HepG2 (cell line): ENCODE data around the gene SPATA13.

Experiments used
- EZH2 ChIP-seq: conservative IDR thresholded peaks from 2 replicates; pipeline ENCODE4 v1.6.1; 2012; ENCODE audit warnings: mild to moderate bottlenecking, low read depth, low read length, moderate library complexity
- HDAC2 ChIP-seq: sonication (generic); formaldehyde crosslinking; IDR thresholded peaks from 2 replicates; pipeline ENCODE4 v1.4.0; 2020; ENCODE audit warnings: missing genetic modification reagents
- TF ChIP-seq, protein P1 (sequence below): sonication (generic); formaldehyde crosslinking; IDR thresholded peaks from 2 replicates; pipeline ENCODE4 v1.5.0; 2020; ENCODE audit warnings: mild to moderate bottlenecking, missing genetic modification reagents, moderate library complexity

- TF ChIP-seq HDAC2 (no peak), EZH2 (no peak)
- TF ChIP-seq, protein P1, sequence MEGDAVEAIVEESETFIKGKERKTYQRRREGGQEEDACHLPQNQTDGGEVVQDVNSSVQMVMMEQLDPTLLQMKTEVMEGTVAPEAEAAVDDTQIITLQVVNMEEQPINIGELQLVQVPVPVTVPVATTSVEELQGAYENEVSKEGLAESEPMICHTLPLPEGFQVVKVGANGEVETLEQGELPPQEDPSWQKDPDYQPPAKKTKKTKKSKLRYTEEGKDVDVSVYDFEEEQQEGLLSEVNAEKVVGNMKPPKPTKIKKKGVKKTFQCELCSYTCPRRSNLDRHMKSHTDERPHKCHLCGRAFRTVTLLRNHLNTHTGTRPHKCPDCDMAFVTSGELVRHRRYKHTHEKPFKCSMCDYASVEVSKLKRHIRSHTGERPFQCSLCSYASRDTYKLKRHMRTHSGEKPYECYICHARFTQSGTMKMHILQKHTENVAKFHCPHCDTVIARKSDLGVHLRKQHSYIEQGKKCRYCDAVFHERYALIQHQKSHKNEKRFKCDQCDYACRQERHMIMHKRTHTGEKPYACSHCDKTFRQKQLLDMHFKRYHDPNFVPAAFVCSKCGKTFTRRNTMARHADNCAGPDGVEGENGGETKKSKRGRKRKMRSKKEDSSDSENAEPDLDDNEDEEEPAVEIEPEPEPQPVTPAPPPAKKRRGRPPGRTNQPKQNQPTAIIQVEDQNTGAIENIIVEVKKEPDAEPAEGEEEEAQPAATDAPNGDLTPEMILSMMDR (CRISPR knock-in tag) = no peak
Observed at GRCh38 chr13:24292481-24292880, 132.0 kb downstream of the SPATA13 start.
